Upper lobe of right lung (tissue), 1 donor: ENCODE results near the gene RHOJ. TPM values are rescaled to one million over a fixed set of nuclear protein-coding genes. Genes with fewer than 3 reads are reported as not detected.

ENCODE experiments used
- ATAC-seq: fragments of 200-7000 bp; cut with Tn5 transposase; one replicate; pipeline ENCODE4 v1.9.1; 2020; ENCODE audit warnings: mild to moderate bottlenecking, moderate library complexity
- DNase-seq: peaks from one replicate; pipeline ENCODE4 v3.0.0-alpha.2; 2020
- H3K27ac ChIP-seq: fragments of 200-600 bp; one replicate; pipeline ENCODE4 v1.8.0; 2022
- H3K27me3 ChIP-seq: fragments of 200-600 bp; one replicate; pipeline ENCODE4 v1.8.0; 2022; ENCODE audit warnings: mild to moderate bottlenecking
- H3K36me3 ChIP-seq: fragments of 200-600 bp; one replicate; pipeline ENCODE4 v1.8.0; 2022
- H3K4me1 ChIP-seq: fragments of 200-600 bp; one replicate; pipeline ENCODE4 v1.8.0; 2022
- H3K4me3 ChIP-seq: fragments of 200-600 bp; one replicate; pipeline ENCODE4 v1.8.0; 2022; ENCODE audit warnings: mild to moderate bottlenecking
- H3K9me3 ChIP-seq: fragments of 200-600 bp; one replicate; pipeline ENCODE4 v1.8.0; 2022
- intact Hi-C: fragments of 100-400 bp; cut with DNase I; formaldehyde crosslinking; loops from one replicate; pipeline ENCODE4 v1.11.0; 2022
- total RNA-seq: library from RNA; stranded (reverse); fragmentation: NEBNext Ultra II Directional; extraction: Animal tissue kit (Norgen Biotek cat#: 25700); gene quantifications from one replicate; pipeline ENCODE4 v1.2.1, GENCODE V29; 2021
- TF ChIP-seq, protein P1 (sequence below): fragments of 200-600 bp; IDR thresholded peaks from one replicate; pipeline ENCODE4 v1.8.0; 2022; ENCODE audit warnings: antibody characterized with exemption
- donor health status: DM: no; HTN: yes; CAD: no; lungs with severe emphysema.

RHOJ gene
- total RNA-seq, 1 donor from 2014 or later = 38.6 TPM

DNA sequence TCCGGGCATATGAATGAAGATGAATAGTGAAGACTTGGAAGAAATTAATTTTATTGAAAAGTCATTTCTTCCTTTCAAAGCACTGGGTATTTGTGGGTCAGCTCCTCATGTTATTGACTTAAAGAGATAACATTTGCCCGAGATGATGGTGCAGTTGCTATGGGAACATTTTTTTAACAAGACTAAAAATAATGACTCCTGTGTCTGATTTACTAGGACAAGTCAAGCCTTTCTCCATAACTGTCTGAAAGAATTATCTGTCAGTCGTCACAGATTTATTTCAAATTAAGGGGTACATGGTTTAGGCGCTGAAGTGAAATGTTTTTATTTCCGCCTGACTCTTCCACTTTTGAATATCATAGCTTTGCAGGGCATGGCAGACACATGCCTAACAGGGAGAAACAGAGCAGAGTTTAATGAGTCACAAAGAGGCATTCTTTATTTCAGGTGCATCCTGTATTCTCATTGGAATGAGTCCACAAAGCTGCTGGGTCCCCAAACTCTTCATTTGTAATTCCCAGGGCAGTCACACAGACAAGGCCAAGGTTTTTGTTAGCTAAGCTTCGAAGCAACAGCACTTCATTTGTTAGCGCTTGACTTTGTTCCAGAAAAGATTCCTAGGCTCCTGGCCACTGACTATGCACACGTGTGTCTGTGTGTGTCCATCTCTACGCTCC is 118.8 kb downstream of the RHOJ start:
- Histone ChIP-seq H3K27ac (no peak overlapping the region), H3K4me1 (no peaks in the 10 kb centered on the region), H3K4me3 (no peak overlapping the region), H3K27me3 (no peaks in the 10 kb centered on the region), H3K9me3 (no peaks in the 10 kb centered on the region), H3K36me3 (no peaks in the 10 kb centered on the region)
- ATAC-seq = no peak
- intact Hi-C loops = no loop called here
- no peak for DNase-seq
- TF ChIP-seq, protein P1, sequence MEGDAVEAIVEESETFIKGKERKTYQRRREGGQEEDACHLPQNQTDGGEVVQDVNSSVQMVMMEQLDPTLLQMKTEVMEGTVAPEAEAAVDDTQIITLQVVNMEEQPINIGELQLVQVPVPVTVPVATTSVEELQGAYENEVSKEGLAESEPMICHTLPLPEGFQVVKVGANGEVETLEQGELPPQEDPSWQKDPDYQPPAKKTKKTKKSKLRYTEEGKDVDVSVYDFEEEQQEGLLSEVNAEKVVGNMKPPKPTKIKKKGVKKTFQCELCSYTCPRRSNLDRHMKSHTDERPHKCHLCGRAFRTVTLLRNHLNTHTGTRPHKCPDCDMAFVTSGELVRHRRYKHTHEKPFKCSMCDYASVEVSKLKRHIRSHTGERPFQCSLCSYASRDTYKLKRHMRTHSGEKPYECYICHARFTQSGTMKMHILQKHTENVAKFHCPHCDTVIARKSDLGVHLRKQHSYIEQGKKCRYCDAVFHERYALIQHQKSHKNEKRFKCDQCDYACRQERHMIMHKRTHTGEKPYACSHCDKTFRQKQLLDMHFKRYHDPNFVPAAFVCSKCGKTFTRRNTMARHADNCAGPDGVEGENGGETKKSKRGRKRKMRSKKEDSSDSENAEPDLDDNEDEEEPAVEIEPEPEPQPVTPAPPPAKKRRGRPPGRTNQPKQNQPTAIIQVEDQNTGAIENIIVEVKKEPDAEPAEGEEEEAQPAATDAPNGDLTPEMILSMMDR = no peak

DNA sequence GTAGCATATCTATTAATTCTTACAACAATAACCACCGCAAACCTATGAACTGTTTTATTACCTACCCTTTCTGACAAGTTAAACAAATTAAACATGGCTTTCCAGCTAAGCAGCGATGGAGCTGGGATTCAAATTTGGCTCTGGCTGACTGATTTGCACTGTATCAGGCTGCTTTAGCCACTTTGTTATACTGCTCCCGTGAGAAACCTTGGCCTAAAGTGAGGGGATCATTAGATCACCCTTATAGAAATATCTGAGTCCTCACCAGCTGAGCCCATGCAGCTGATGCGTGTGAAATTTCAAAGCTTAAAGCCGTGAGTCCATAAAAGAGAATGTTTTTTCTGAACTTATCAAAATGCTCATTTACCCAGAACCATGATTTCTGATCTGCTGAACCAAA is 122.6 kb downstream of the RHOJ start:
- Histone ChIP-seq H3K27ac (no peak overlapping the region), H3K36me3 (no peaks in the 10 kb centered on the region), H3K9me3 (no peaks in the 10 kb centered on the region), H3K4me1 (no peaks in the 10 kb centered on the region), H3K27me3 (no peaks in the 10 kb centered on the region), H3K4me3 (no peak overlapping the region)
- intact Hi-C loops = no loop called here
- ATAC-seq (no peak), DNase-seq (no peak)
- TF ChIP-seq, protein P1 = no peak

DNA sequence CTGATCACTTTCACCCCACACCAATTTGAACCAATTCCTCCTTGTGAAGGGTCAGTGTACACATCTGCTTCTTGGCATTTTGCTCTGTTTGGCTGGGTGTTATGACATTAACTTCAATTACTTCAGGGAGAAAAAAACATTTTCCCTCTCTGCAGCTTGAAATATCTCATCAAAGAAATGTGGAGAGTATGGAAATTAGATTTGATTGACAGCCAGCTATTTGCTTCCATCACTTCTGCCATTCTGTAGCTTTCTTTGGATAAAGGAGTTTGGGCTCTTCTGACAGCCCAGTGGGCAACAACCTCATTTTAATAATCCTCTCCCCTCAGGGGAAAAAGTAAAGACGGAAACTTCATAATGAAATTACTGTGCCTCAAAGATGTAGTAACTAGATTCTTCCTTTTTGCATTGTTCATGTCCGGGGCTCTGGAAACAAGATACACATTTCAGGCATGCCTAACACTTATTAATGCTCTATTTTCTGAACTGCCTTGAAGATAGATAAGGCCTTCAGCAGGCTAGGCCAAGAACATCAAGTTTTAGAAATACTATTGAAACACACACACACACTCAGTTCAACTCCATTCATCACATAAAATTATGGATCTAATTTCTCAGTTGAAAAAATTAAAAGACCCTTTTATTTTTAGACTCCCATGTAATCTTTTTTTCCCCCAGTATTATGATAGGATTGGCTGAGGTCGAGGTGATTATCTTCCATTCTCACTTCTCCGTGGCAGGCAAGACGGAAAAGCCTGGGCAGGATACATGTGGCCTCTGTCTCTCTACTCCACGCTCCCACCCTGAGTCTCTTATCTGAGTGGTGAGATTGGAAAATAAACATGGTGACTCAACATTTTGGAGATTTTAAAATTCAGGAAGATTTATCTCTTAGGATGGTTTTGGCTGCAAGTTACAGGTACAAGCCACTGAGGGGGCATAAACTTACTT is 124.8 kb downstream of the RHOJ start:
- Histone ChIP-seq H3K4me1 (no peaks in the 10 kb centered on the region), H3K4me3 (no peak overlapping the region), H3K36me3 (no peaks in the 10 kb centered on the region), H3K27me3 (no peaks in the 10 kb centered on the region), H3K9me3 (no peaks in the 10 kb centered on the region), H3K27ac (no peak overlapping the region)
- ATAC-seq (no peak), DNase-seq (no peak)
- intact Hi-C loops = no loop called here
- TF ChIP-seq, protein P1 = no peak

DNA sequence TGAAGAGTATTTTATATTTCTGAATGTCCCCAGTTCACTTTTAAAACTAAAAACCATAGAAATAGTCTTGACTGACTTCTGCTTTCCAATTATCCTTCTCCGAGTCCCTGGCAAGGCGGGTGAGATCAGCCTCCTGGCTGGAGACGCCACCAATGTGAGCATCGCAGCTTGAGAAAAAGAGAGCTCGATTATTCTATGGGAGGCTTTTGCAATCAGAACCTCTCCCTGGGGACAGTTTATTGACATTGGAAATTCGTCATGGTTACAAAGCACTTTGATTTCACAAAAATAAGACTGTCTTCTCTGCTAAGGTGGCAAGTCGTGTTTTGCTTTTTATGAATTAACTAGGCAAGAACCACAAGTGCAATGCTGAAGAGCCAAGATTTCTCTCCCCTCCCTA is 138.1 kb downstream of the RHOJ start:
- Histone ChIP-seq H3K36me3 (no peaks in the 10 kb centered on the region), H3K27ac (no peak overlapping the region), H3K9me3 (no peaks in the 10 kb centered on the region), H3K27me3 (no peaks in the 10 kb centered on the region), H3K4me3 (no peak overlapping the region), H3K4me1 (no peaks in the 10 kb centered on the region)
- TF ChIP-seq, protein P1 = no peak
- intact Hi-C loops = no loop called here
- no peak for DNase-seq
- ATAC-seq = no peak

Other genes with a start within 250 kb of the RHOJ start
- gene KCNH5, start 159.0 kb upstream of the RHOJ start, total RNA-seq = 0.29 TPM
- gene GPHB5, start 114.5 kb downstream of the RHOJ start, total RNA-seq = not detected